ENCODE measurements around the gene SLC38A9.
"Not testable (repeated sequence)": the region's sequence is repeated elsewhere in the genome, so short reads cannot be mapped to it uniquely, and the experiment has no call there.

Gene SLC38A9

DNA sequence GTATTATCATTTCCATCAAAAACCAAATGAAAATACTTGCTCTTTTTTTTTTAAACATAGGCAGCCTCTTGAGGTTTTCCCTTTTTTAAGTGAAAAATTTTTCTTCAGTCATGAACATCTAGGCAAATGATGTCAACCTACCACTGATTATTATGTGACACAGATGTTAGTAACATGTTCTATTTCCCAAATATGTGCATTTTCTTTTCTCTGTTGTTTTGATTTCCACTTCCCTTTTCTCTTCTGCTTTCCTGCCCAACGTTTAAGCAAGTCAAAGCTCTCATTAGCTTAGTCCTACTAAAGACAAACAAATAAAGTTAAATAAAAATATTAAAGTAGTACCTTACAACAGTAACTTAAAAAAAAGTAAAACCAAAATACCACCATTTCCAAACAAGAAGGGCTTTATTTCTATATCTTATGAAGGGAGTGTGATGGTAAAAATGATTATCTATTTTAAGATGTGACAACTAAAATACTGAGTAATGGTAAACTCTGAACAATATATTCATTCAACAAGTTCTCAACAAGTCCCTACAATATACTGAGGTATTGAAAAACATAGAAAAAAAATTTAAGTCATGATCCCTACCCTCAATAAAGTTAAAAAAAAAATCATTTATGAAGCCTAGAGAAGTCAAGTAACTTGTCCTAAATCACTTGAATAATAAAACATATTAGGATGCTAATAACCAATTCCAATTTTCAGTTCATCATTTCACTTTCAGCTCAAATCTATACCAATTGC, 9.4 kb downstream of the SLC38A9 start:
- Histone ChIP-seq H3K4me3 (replicated peaks; ENCODE audit: low read depth, low read length) (no peak overlapping the region), H3K36me3 (ENCODE audit: control insufficient read depth, insufficient read depth, low read length) (no peaks in the 10 kb centered on the region; the same call in 1 of the 2 replicates), H3K27me3 (replicated peaks; ENCODE audit: control insufficient read depth, insufficient read depth, low read length) (no peaks in the 10 kb centered on the region)
- TF ChIP-seq, protein P1, sequence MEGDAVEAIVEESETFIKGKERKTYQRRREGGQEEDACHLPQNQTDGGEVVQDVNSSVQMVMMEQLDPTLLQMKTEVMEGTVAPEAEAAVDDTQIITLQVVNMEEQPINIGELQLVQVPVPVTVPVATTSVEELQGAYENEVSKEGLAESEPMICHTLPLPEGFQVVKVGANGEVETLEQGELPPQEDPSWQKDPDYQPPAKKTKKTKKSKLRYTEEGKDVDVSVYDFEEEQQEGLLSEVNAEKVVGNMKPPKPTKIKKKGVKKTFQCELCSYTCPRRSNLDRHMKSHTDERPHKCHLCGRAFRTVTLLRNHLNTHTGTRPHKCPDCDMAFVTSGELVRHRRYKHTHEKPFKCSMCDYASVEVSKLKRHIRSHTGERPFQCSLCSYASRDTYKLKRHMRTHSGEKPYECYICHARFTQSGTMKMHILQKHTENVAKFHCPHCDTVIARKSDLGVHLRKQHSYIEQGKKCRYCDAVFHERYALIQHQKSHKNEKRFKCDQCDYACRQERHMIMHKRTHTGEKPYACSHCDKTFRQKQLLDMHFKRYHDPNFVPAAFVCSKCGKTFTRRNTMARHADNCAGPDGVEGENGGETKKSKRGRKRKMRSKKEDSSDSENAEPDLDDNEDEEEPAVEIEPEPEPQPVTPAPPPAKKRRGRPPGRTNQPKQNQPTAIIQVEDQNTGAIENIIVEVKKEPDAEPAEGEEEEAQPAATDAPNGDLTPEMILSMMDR (IDR thresholded peaks at IDR 0.05; ENCODE audit: insufficient read depth, low read length, poor library complexity, severe bottlenecking) = no peak
- DNase-seq (ENCODE audit: extremely low read depth, insufficient read length) = no peak

DNA sequence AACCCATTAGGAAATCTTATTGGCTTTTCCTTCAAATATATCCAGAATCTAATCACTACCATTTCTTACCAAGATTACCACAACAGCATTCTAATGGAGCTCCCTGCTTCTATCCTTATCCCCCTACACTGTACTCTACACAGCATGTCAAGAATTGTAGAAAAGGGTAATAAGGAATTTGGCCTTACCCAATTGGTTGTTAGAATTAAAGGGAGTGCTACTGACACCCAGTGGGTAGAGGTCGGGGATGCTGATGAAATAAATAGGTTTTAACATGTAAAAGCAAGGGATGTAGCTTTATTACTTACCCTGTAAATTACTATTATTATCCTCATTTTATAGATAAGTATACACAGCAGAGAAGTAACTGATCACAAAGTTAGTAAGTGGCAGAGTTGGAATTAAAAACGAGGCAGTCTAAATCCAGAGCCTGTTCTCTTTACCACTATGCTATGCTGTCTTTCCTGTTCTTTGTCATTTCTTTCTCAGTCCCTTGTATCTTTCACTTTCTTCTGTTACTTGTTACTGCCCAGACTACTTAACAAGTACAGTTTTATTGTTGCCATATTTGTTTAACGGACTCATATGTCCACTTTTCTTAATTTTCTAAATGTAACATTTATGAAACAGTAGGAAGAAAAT, 10.5 kb downstream of the SLC38A9 start:
- DNase-seq (ENCODE audit: extremely low read depth, insufficient read length) = no peak
- H3K4me3 ChIP-seq (replicated peaks; ENCODE audit: low read depth, low read length) = no peak overlapping the region
- TF ChIP-seq, protein P1 (IDR thresholded peaks at IDR 0.05; ENCODE audit: insufficient read depth, low read length, poor library complexity, severe bottlenecking) = no peak
- H3K36me3 ChIP-seq (ENCODE audit: control insufficient read depth, insufficient read depth, low read length) = no peaks in the 10 kb centered on the region
- H3K27me3 ChIP-seq (replicated peaks; ENCODE audit: control insufficient read depth, insufficient read depth, low read length) = no peaks in the 10 kb centered on the region

- Histone ChIP-seq H3K36me3 (ENCODE audit: control insufficient read depth, insufficient read depth, low read length) (no peaks in the 10 kb centered on the region), H3K27me3 (replicated peaks; ENCODE audit: control insufficient read depth, insufficient read depth, low read length) (no peaks in the 10 kb centered on the region), H3K4me3 (replicated peaks; ENCODE audit: low read depth, low read length) (no peak overlapping the region)
- DNase-seq (ENCODE audit: extremely low read depth, insufficient read length) = no peak
- TF ChIP-seq, protein P1 (IDR thresholded peaks at IDR 0.05; ENCODE audit: insufficient read depth, low read length, poor library complexity, severe bottlenecking) = no peak
These were observed 11.4 kb downstream of the SLC38A9 start for GRCh38 chr5:55700745-55701144.

DNA sequence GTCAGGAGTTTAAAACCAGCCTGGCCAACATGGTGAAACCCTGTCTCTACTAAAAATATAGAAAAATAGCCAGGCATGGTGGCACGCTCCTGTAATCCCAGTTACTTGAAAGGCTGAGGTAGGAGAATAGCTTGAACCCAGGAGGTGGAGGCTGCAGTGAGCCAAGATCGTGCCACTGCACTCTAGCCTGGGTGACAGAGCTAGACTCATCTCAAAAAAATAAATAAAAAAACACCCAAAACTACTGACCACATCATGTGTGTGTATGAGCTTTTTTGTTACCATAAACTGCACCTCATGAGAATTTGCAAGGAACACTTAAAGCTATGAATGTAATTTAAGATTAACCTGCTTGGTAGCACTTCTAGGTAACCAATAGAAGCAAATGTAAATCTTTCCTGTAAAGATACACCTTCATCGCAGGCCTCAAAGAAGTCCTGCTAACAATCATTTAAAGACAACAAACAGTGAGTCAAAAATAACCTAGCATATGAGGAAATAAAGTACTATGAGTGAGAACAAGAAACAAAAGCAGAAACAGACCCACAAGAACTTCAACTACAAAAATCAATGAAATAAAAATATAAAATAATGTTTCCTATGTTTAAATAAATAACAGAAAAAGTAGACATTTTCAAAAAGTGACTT, 13.0 kb downstream of the SLC38A9 start:
- H3K36me3 ChIP-seq (ENCODE audit: control insufficient read depth, insufficient read depth, low read length) = no peaks in the 10 kb centered on the region
- no peaks in the 10 kb centered on the region for H3K27me3 ChIP-seq (replicated peaks; ENCODE audit: control insufficient read depth, insufficient read depth, low read length)
- peak; percentile 32 for DNase-seq (ENCODE audit: extremely low read depth, insufficient read length)
- no peak overlapping the region for H3K4me3 ChIP-seq (replicated peaks; ENCODE audit: low read depth, low read length)
- TF ChIP-seq, protein P1 (IDR thresholded peaks at IDR 0.05; ENCODE audit: insufficient read depth, low read length, poor library complexity, severe bottlenecking) = no peak

DNA sequence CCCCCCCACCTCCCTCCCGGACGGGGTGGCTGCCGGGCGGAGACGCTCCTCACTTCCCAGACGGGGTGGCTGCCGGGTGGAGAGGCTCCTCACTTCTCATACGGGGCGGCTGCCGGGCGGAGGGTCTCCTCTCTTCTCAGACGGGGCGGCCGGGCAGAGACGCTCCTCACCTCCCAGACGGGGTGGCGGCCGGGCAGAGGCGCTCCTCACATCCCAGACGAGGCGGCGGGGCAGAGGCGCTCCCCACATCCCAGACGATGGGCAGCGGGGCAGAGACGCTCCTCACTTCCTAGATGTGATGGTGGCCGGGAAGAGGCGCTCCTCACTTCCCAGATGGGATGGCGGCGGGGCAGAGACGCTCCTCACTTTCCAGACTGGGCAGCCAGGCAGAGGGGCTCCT, 15.4 kb downstream of the SLC38A9 start:
- DNase-seq (ENCODE audit: extremely low read depth, insufficient read length); H3K36me3 ChIP-seq (ENCODE audit: control insufficient read depth, insufficient read depth, low read length); H3K4me3 ChIP-seq (replicated peaks; ENCODE audit: low read depth, low read length); H3K27me3 ChIP-seq (replicated peaks; ENCODE audit: control insufficient read depth, insufficient read depth, low read length): not testable (repeated sequence)

GRCh38 chr5:55694152-55694830, 17.8 kb downstream of the SLC38A9 start:
- H3K27me3 ChIP-seq (replicated peaks; ENCODE audit: control insufficient read depth, insufficient read depth, low read length) = no peaks in the 10 kb centered on the region
- TF ChIP-seq, protein P1 (IDR thresholded peaks at IDR 0.05; ENCODE audit: insufficient read depth, low read length, poor library complexity, severe bottlenecking) = peak; percentile 38
- DNase-seq (ENCODE audit: extremely low read depth, insufficient read length) = no peak

More at GRCh38 chr5:55694152-55694830, 17.8 kb downstream of the SLC38A9 start:
- no peak overlapping the region for H3K4me3 ChIP-seq (replicated peaks; ENCODE audit: low read depth, low read length)
- H3K36me3 ChIP-seq (ENCODE audit: control insufficient read depth, insufficient read depth, low read length) = no peaks in the 10 kb centered on the region

Measured in GM06990 (cell line).